Measurements from ENCODE around the gene NSUN7.

NSUN7 gene

GRCh38 chr4:40827758-40828157 lies 78.0 kb downstream of the NSUN7 start:
- no peak overlapping the region for H3K4me3 ChIP-seq (ENCODE audit: low read length)
- DNase-seq (ENCODE audit: low read depth), result no peak
- TF ChIP-seq CTCF (IDR thresholded peaks at IDR 0.05; ENCODE audit: insufficient read depth, low read depth, low read length, missing control alignments), result no peak

DNA sequence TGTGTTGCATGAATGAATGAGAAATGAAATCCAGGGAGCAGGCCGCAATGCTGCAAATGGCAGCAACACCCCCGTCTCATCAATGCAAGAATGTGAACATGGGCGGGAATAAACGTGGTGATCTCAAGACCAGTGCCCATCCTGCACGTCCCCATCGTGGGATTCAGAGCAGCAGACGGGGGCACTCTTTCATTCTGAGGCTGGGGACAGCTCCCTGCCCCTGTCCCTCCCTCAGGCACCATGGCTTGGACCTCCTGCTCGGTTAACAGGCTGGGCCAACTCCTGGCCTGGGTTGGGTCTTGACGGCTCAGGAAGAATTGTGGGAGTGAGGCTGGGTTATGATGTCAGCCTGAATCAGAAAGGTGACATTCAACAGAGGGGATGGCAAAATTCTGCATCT lies 78.9 kb downstream of the NSUN7 start:
- TF ChIP-seq CTCF (IDR thresholded peaks at IDR 0.05; ENCODE audit: insufficient read depth, low read depth, low read length, missing control alignments), result no peak
- DNase-seq (ENCODE audit: low read depth), result no peak
- H3K4me3 ChIP-seq (ENCODE audit: low read length), result no peak overlapping the region

- TF ChIP-seq CTCF (IDR thresholded peaks at IDR 0.05; ENCODE audit: insufficient read depth, low read depth, low read length, missing control alignments), result no peak
- no peak overlapping the region for H3K4me3 ChIP-seq (ENCODE audit: low read length)
- DNase-seq (ENCODE audit: low read depth), result no peak
These were observed 79.8 kb downstream of the NSUN7 start for GRCh38 chr4:40829586-40829985.

DNA sequence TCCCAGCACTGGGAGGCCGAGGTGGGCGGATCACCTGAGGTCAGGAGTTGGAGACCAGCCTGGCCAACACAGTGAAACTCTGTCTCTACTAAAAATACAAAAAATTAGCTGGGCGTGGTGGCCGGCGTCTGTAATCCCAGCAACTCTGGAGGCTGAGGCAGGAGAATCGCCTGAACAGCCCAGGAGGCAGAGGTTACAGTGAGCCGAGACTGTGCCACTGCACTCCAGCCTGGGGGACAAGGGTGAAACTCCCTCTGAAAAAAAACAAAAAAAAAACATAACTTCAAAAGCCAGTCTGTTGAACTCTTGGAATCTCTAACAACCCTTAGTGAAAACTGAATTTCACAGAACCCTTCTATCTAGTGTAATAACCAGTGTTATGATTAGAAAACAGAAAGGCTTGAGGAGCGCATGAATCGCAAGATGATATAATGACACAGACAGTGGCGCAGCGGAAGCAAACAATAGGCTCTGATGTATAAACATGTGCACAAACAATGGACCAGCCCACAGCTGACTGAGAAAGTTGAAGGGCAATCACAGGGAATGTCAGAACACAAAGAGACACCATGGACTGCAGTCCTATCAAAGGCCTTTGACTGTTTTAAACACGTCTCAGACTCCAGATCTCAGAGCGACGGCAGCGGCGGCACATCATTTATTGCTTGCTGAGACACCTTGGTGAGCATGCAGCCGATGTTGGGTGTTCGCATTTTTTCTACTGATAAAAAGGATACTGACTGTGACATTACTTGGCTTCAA lies 81.6 kb downstream of the NSUN7 start:
- TF ChIP-seq CTCF (IDR thresholded peaks at IDR 0.05; ENCODE audit: insufficient read depth, low read depth, low read length, missing control alignments), result no peak
- DNase-seq (ENCODE audit: low read depth), result no peak
- H3K4me3 ChIP-seq (ENCODE audit: low read length), result no peak overlapping the region

- no peak overlapping the region for H3K4me3 ChIP-seq (ENCODE audit: low read length)
- no peak for TF ChIP-seq CTCF (IDR thresholded peaks at IDR 0.05; ENCODE audit: insufficient read depth, low read depth, low read length, missing control alignments)
- no peak for DNase-seq (ENCODE audit: low read depth)
These were observed 82.4 kb downstream of the NSUN7 start for GRCh38 chr4:40832175-40832574.

DNA sequence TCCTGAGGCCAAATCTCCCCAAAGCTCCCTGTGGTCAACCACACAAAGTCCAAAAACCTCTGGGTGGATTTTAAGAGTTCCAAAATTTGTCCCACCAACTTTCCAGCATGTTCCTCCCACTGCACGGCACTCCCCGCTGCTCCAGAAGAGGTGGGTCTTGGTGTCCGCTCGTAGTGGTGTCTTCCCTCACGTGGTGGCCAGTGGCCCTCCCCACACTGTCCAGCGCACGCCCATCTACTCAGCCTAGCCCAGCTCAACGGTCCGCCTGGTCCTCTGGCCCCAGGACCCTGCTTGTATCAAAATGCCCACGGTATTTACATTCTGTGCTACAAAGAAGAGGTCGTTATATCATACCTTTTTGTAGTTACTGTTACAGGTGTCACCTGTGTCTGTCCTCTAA lies 83.5 kb downstream of the NSUN7 start:
- TF ChIP-seq CTCF (IDR thresholded peaks at IDR 0.05; ENCODE audit: insufficient read depth, low read depth, low read length, missing control alignments), result no peak
- no peak for DNase-seq (ENCODE audit: low read depth)
- no peak overlapping the region for H3K4me3 ChIP-seq (ENCODE audit: low read length)

All from epithelial cell of esophagus (primary cell).